ENCODE data around the gene MRC1.

Gene MRC1

GRCh38 chr10:17795813-17796594 is 13.1 kb upstream of the MRC1 start:
- no peak for DNase-seq

DNA sequence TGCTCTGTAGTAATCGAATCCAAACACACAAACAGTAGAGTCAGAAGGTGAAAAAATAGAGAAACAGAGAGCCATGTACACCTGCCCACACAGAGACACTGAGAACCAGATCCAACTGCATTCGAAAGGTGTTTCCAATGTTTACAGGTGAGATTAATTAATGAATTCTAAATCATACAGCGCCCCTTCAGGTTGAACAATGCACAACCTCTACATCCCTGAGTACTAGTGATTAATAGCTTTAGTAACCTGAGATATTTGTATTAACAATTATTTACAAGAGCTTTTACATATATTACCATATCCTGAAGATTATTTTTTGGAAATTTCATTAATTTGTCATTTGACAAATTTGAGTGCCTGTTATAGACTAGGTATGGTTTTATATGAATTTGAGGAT is 7.6 kb upstream of the MRC1 start:
- no peak for DNase-seq

- no peak for DNase-seq
Measured at GRCh38 chr10:17802350-17802749, 6.8 kb upstream of the MRC1 start.

- DNase-seq: no peak
Measured at GRCh38 chr10:17802976-17803375, 6.2 kb upstream of the MRC1 start.

DNA sequence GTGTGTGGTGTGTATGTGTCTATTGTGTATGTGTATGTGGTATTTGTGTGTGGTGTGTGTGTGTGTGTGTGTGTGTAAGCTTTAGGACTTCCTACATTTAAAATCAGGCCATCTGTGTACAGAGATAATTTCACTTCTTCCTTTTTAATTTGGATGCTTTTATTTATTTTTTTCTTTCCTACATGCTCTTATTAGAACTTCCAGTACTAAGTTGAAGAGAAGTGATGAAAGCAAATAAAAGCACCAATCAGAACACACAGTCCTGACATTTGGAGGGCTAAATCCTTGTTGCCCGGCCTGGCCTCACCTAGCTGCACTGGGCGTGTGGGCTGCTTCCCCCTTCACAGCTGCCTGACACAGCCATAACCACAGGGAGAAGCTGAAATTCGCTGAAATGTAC is 3.8 kb upstream of the MRC1 start:
- no peak for DNase-seq

DNA sequence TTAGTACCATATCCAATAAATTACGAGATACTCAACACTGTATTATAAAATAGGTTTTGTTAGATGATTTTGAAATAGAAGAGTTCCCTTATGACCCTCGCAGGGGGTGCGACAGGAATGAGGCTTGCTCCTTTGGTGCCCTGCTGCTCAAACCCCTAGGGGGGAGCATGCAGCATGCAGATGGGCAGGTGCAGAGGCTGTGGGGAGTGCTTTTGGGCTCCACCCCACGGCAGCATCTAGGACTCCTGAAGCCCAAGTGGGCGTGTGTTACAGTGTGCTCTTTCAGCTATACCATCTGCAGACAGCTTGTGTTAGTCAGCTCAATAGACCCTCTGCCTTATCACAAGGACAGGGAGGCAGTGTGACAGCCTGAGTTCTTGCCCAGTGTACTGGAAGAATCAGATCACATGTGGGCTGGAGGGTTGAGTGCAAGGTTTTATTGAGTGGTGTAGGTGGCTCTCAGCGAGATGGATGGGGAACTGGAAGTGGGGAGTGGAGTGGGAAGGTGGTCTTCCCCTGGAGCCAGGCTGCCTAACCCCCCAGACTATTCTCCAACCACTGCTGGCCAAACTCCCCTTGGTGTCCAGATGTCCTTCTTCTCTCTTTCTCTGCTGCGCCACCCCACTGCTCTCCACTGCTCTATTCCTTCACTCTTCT is 3.1 kb upstream of the MRC1 start:
- DNase-seq: peak; percentile 17

DNA sequence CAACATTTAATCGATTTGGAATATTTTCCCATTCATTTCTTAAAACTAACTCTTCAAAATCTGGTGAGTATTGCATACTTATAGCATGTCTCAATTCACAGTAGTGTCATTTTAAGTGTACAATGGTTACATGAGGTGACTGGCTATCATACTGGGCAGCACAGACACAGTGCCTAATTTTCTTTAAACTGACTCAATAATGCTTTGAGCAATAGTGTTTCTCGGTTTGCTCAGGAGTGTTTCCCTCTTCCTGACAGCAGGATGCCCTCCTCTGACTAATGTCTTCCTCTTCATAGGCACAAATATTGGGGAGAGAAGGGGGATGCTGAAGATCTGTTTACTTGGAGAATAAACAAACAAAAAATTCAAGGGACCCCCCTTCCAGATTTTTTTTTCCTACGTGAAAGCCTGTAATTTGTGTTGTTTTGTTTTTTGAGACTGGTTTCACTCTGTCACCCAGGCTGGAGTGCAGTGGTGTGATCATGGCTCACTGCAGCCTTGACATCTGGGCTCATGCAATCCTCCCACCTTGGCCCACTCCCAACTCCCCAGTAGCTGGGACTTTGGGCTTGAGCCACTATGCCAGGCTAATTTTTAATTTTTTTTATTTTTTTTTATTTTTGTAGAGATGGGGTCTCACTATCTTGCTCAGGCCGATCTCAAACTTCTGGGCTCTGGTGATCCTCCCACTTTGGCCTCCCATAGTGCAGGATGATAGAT is 2.2 kb downstream of the MRC1 start:
- no peak for DNase-seq

- DNase-seq: no peak
Measured at GRCh38 chr10:17814973-17815372, 5.8 kb downstream of the MRC1 start.

- DNase-seq: no peak
Measured at GRCh38 chr10:17816199-17816598, 7.1 kb downstream of the MRC1 start.

GRCh38 chr10:17817316-17817715 is 8.2 kb downstream of the MRC1 start:
- no peak for DNase-seq

DNA sequence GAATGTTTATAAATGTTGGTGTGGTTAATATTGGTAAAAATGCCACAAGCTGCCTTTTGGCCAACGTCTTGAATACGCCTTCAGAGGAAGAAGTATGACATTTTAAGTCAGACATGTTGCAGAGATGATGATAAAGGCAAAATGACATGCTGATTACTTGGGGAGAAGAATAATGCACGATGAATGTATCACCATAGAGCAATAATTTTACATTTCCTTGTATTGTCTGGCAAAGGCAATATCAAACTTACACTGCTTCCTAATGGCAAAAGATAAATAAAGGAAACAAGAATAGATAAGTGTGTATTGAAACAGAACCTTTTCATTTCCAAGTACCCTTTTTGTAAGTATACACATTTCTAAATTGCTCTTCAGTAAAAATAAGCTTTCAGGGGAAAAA is 8.6 kb downstream of the MRC1 start:
- no peak for DNase-seq

DNA sequence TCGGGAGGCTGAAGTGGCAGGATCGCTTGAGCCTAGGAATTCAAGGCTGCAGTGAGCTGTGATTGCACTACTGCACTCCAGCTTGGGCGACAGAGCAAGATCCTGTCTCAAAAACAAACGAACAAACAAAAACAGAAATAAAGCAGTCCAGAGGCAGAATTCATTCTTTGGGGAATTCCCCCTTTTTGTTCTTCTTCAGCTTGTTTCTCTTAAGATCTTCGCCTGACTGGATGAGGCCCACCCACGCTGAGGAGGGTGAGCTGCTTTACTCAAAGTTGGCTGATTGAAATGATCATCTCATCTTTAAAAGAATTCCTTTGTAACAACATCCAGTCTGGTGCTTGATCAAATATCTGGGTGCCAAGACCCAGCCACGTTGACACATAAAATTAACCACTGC is 10.7 kb downstream of the MRC1 start:
- DNase-seq: no peak

GRCh38 chr10:17820943-17821342 is 11.8 kb downstream of the MRC1 start:
- no peak for DNase-seq

DNA sequence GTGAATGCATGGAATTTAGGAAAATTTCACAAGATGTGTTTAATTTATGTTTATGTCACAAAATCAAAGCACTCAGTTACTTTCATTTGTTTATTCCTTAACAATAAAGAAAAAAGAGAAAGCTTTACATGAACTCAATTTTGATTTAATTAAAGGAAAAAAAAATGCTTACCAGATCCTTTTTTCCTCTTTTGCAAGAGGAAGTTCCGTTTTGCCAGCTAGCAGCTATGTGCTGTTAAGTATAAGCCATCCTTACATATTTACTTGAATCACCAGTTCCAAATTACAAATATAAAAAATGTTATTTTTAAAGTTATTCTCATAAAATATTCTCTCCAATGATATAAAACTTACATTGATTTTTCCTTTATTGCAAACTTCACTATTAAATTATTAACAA is 12.7 kb downstream of the MRC1 start:
- no peak for DNase-seq

DNA sequence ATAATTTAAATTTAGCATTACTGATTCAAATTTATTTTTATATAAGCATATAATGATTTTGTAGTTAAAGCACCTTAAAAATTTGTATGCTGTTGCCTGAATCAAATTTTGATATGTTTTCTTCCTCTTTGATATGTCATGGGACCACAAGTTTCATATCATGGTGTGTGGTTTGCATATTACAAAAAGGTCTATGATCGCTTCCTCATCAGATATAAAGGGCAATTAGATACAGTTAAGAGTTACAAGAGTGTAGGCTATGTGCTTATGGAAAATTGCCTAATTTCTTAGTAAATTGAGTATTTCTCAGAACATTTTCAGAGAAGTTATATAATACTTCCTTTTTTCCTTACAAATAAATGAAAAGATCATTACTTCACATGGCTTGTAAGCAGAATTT is 22.2 kb downstream of the MRC1 start:
- DNase-seq: no peak

DNA sequence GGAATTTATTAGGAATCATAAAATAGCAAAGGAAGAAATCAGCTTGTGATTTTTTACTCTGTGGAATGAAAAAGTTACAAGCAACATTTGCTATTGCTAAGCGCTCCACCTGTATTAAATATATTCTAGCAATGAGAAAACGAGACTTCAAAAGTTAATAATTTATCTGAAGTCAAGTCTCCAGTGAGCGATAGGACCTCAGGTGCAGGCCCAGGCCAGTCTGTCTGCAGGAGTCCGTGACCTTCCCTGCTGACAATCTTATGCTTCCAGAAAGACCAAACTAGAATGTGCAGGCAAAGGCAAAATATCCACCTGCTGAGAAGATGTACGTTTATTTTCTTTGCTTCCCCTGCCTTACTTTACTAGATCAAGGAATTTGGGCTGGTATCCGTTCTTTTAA is 22.7 kb downstream of the MRC1 start:
- DNase-seq: no peak

DNA sequence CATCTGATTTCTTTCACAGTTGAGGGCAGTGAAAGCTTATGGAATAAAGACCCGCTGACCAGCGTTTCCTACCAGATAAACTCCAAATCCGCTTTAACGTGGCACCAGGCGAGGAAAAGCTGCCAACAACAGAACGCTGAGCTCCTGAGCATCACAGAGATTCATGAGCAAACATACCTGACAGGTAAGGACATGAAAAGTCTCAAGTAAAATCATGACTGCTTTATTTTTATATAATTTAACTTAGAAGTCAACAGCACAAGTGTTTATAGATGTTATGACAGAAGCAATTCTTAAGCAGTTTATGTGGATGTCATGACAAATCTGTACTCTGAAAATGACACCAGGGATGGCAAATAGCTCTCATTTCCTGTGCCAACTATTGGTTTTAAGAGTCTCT is 24.5 kb downstream of the MRC1 start:
- no peak for DNase-seq

- no peak for DNase-seq
Measured at GRCh38 chr10:17835688-17836087, 26.5 kb downstream of the MRC1 start.

DNA sequence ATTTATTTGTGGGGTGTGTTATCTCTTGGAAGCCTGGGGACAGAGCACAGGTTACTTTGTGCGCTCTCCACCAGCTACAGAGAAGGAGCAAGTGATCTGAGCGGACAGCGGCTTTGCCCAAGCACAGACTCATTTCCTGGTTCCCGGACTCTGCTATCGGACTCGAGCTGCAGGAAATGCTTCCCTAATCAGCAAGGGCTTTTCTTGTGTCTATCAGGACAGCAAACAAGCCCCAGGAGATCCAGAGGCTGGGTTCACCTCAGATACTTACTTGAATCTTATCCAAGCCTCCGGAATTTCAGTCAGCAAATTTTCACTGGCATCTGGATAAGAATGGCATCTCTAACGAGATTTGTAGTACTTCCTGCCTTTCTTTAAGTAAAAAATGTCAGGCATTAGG is 27.8 kb downstream of the MRC1 start:
- no peak for DNase-seq

DNA sequence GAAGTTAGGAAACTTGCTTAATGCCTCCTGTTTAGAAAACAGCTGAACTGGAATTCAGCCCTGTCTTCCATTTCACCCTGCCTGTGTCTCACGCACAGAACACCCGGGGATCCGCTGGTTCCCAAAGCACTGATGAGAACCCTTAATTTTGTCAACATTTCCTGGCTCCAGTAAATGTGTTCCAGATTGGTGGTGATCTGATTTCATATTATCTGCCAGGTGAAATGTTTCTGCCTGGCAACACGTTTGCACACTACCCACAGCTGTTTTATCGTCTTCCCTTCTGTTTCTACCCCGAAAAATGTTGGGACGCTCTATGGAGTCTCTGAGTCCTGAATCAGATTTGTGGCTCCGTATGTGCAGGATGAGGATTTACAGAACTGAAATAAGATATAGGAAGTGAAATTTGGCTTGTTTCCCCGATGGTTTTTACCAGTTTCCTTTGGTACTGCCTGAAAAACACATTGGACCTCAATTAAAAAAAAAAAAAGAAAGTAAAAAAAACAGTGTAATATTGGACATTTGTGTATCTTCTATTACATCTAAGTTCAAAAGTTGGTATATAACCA is 29.0 kb downstream of the MRC1 start:
- no peak for DNase-seq

- no peak for DNase-seq
Measured at GRCh38 chr10:17841050-17841449, 31.9 kb downstream of the MRC1 start.

DNA sequence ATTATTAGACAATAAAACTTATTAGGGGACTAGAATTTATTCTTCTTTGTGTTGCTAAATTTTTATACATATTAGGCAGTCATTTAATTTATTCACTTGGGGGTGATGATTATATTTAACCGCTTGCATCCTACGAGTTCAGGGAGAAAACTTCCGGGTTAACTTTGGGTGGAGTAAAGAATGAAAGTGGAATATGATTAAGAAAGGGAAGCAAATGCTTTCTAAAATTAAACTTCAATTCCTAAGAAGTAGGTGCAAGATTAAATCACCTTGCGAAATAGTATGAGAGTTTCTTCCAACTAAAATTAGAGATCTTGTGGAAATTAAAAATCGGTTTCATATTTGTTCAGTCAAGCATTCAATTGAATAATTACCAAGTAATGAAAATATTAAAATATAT is 33.5 kb downstream of the MRC1 start:
- no peak for DNase-seq

- no peak for DNase-seq
Measured at GRCh38 chr10:17847585-17848296, 38.6 kb downstream of the MRC1 start.

Measured in CD4-positive, alpha-beta T cell treated with Interleukin-12 subunit alpha and Interleukin-12 subunit beta, for 1 hour (primary cell).